Measurements from ENCODE around the gene ARMH2. TPM values are rescaled to one million over a fixed set of nuclear protein-coding genes. Genes with fewer than 3 reads are reported as not detected.

ARMH2 gene
- total and polyA plus RNA-seq, 9 of the 15 experiments (the other 6 are each of a cell fraction or from before 2014, with no cell fraction given): not detected

DNA sequence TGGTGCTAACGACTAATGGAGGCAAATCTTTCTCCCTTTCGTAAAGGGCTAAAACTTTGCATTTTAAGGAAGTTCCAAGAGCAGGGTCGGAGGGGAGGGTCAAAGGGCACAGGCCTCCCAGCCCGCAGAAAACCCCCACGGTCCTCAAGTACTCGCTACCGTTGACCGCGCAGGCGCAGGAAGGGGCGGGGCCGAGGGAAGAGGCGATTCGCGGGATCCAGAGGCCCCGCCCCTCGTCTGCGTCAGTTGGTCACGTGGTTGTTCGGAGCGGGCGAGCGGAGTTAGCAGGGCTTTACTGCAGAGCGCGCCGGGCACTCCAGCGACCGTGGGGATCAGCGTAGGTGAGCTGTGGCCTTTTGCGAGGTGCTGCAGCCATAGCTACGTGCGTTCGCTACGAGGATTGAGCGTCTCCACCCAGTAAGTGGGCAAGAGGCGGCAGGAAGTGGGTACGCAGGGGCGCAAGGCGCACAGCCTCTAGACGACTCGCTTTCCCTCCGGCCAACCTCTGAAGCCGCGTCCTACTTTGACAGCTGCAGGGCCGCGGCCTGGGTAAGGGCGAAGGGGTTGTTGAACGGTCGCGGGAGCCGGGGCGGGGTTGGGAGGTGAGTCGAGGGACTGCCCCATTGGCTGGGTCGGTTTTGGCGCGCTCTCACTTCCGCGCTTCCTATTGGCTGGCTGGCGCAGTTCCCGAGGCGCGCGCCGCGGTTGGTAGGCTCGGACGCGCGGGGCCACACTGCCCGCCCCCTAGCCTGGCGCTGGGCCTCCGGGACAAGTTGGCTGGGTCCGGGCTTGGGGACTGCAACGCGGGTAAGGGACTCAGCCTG lies 23.8 kb downstream of the ARMH2 start, which contains the start of gene GMNN (continued):
- TF ChIP-seq ZBTB2 (IDR thresholded peaks at IDR 0.05) (peak; percentile 90), ZNF146 (CRISPR knock-in tag; IDR thresholded peaks at IDR 0.05; ENCODE audit: unreplicated experiment) (no peak), NFXL1 (CRISPR knock-in tag; IDR thresholded peaks at IDR 0.05) (no peak), ZNF695 (CRISPR knock-in tag; IDR thresholded peaks at IDR 0.05) (0 out of 2 replicates have a peak, but pooled peaks have one; percentile 48), GTF2A2 (tag; IDR thresholded peaks at IDR 0.05) (no peak), MTF1 (CRISPR knock-in tag; IDR thresholded peaks at IDR 0.05; ENCODE audit: borderline replicate concordance) (no peak), NFRKB (IDR thresholded peaks at IDR 0.05; ENCODE audit: low read depth) (peak; percentile 93), PATZ1 (CRISPR knock-in tag; IDR thresholded peaks at IDR 0.05; ENCODE audit: borderline replicate concordance) (no peak), MEF2D (tag; conservative IDR thresholded peaks at IDR 0.05; ENCODE audit: low read depth) (peak; percentile 64; the same call in 1 of the 2 replicates), FOXJ2 (tag; IDR thresholded peaks at IDR 0.05) (0 out of 2 replicates have a peak, but pooled peaks have one; percentile 70), NR2C1 (IDR thresholded peaks at IDR 0.05) (peak; percentile 97), NR2C1 (tag; IDR thresholded peaks at IDR 0.05) (peak; percentile 98), TEAD2 (tag; IDR thresholded peaks at IDR 0.05) (no peak), LARP7 (IDR thresholded peaks at IDR 0.05) (peak; percentile 80; the same call in 1 of the 2 replicates), TAF7 (tag; IDR thresholded peaks at IDR 0.05) (peak; percentile 95), RNF219 (CRISPR knock-in tag; IDR thresholded peaks at IDR 0.05) (no peak), MAFF (IDR thresholded peaks at IDR 0.05; ENCODE audit: low read length) (no peak), KLF13 (tag; IDR thresholded peaks at IDR 0.05; ENCODE audit: borderline replicate concordance, low read depth) (peak; percentile 52; the same call in 1 of the 2 replicates), ZNF3 (CRISPR knock-in tag; IDR thresholded peaks at IDR 0.05) (no peak), SMARCE1 (IDR thresholded peaks at IDR 0.05) (peak; percentile 13; the same call in 1 of the 2 replicates)
- TF ChIP-seq, protein P1, sequence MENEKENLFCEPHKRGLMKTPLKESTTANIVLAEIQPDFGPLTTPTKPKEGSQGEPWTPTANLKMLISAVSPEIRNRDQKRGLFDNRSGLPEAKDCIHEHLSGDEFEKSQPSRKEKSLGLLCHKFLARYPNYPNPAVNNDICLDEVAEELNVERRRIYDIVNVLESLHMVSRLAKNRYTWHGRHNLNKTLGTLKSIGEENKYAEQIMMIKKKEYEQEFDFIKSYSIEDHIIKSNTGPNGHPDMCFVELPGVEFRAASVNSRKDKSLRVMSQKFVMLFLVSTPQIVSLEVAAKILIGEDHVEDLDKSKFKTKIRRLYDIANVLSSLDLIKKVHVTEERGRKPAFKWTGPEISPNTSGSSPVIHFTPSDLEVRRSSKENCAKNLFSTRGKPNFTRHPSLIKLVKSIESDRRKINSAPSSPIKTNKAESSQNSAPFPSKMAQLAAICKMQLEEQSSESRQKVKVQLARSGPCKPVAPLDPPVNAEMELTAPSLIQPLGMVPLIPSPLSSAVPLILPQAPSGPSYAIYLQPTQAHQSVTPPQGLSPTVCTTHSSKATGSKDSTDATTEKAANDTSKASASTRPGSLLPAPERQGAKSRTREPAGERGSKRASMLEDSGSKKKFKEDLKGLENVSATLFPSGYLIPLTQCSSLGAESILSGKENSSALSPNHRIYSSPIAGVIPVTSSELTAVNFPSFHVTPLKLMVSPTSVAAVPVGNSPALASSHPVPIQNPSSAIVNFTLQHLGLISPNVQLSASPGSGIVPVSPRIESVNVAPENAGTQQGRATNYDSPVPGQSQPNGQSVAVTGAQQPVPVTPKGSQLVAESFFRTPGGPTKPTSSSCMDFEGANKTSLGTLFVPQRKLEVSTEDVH (IDR thresholded peaks at IDR 0.05; ENCODE audit: low read depth, partially characterized antibody): peak; percentile 98

All from K562 (cell line).